ENCODE measurements around the gene GSTO1.

GSTO1 gene

DNA sequence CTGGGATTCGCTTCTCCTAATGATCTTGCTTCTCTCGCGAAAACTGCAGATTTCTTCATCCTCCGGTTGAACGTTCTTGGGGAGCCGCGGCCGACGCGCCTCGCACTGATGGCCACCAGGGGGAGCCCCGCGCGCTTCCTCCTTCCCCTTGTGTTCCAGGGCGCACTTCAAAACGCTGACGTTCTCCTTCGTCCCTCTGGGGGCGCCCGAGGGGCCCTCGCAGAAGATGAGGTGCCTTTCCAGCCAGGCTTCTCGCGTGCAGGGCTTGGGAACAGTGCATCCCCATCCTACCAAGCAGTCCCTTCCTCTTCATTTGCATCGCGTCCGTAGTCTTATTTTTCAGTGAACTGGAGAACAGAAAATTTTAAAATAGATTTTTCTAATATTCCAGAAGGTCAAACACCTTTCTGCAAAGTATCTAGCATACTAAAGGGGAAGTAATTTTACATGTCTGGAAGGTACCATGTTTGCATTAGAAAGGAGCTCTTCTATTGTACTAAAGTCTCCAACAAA, 36.8 kb downstream of the GSTO1 start:
- H3K36me3 ChIP-seq (ENCODE audit: control insufficient read depth, insufficient read depth, low read length): no peaks in the 10 kb centered on the region
- no peak overlapping the region for H3K9ac ChIP-seq (ENCODE audit: low read length)
- H3K4me3 ChIP-seq (ENCODE audit: low read length): no peak overlapping the region
- H3K4me1 ChIP-seq (ENCODE audit: control insufficient read depth, insufficient read depth, low read length): no peaks in the 10 kb centered on the region
- H3K27me3 ChIP-seq (ENCODE audit: control insufficient read depth, insufficient read depth, low read length): no peaks in the 10 kb centered on the region
- H3K27ac ChIP-seq (ENCODE audit: low read depth, low read length): no peak overlapping the region

DNA sequence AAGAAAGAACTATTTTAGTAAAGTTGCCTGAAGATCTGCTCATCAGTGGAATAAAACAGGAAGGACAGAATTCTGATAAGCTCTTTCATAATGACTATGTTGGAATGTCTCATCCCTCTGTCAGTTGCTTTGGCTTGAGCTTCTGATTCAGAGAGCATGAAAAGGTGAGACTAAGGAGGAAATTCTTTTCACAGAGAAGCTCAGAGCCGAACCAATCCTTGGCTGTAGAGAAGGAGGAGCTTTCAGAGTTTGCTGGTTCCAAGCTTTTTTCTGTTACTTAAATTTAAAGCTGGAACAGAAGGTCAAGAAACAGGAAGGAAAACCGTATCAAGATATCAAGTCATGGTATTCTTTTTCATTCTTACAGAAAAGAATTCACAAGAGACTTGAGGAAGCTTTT, 38.3 kb downstream of the GSTO1 start:
- H3K27ac ChIP-seq (ENCODE audit: low read depth, low read length): no peak overlapping the region
- H3K9ac ChIP-seq (ENCODE audit: low read length): no peak overlapping the region
- H3K4me3 ChIP-seq (ENCODE audit: low read length): no peak overlapping the region
- no peaks in the 10 kb centered on the region for H3K4me1 ChIP-seq (ENCODE audit: control insufficient read depth, insufficient read depth, low read length)
- no peaks in the 10 kb centered on the region for H3K27me3 ChIP-seq (ENCODE audit: control insufficient read depth, insufficient read depth, low read length)
- H3K36me3 ChIP-seq (ENCODE audit: control insufficient read depth, insufficient read depth, low read length): no peaks in the 10 kb centered on the region

DNA sequence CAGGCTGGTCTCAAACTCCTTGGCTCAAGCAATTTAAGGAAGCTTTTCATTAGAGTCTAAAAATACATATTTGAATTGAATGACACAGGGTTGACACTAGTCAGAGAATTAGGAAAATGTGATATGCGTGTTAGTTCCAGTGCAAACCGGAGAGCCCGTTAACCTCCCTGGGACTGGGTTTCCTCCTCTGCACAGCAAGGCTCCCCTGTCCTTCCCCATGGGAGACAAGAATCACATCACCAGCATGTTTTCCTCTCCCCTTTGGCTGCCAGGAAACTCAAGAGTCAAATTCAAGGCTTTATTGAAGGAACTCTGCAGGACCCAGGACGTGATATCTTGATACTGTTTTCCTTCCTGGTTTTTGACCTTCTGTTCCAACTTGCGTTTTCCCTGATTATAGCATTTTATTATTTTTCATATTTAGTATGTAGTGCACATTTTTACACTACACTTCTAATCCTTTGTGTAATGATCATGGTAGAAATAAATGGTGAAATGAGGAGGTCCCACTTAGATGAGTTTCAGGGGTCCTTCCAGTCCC, 39.2 kb downstream of the GSTO1 start:
- Histone ChIP-seq H3K27ac (ENCODE audit: low read depth, low read length) (no peak overlapping the region), H3K9ac (ENCODE audit: low read length) (no peak overlapping the region), H3K4me1 (ENCODE audit: control insufficient read depth, insufficient read depth, low read length) (no peaks in the 10 kb centered on the region), H3K27me3 (ENCODE audit: control insufficient read depth, insufficient read depth, low read length) (no peaks in the 10 kb centered on the region), H3K36me3 (ENCODE audit: control insufficient read depth, insufficient read depth, low read length) (no peaks in the 10 kb centered on the region), H3K4me3 (ENCODE audit: low read length) (no peak overlapping the region)

DNA sequence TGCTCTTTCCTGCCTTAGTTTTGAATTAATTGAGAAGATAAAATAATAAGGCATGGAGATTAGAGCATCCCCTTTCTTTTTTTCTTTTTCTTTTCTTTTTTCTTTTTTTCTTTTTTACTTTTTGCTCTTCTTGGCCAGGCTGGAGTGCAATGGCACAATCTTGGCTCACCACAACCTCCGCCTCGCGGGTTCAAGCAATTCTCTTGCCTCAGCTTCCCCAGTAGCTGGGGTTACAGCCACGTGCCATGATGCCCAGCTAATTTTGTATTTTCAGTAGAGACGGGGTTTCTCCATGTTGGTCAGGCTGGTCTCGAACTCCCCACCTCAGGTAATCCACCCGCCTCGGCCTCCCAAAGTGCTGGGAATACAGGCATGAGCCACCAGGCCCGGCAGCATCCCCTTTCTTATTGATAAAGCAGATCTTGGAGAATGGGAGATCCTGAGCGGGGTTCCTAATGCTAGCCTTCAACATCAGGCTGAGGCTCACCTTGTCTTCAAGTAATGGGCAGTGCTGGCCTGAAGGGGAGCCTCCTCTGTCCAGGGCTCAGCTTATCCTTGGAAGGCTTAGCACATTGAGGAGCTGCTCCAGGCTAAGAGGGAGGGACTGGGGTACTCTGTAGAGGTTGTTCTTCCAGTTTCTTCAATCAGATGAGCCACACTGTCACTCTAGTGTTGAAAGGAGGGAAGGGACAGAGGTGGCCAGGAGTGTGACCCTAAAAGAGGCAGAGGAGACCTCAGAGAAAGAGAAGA, 42.2 kb downstream of the GSTO1 start:
- Histone ChIP-seq H3K9ac (ENCODE audit: low read length) (no peak overlapping the region), H3K27ac (ENCODE audit: low read depth, low read length) (no peak overlapping the region), H3K27me3 (ENCODE audit: control insufficient read depth, insufficient read depth, low read length) (no peaks in the 10 kb centered on the region), H3K36me3 (ENCODE audit: control insufficient read depth, insufficient read depth, low read length) (no peaks in the 10 kb centered on the region), H3K4me1 (ENCODE audit: control insufficient read depth, insufficient read depth, low read length) (peaks cover 16% of the 10 kb centered on the region), H3K4me3 (ENCODE audit: low read length) (no peak overlapping the region)

- H3K4me3 ChIP-seq (ENCODE audit: low read length): no peak overlapping the region
- H3K9ac ChIP-seq (ENCODE audit: low read length): no peak overlapping the region
- no peak overlapping the region for H3K27ac ChIP-seq (ENCODE audit: low read depth, low read length)
- peaks cover 16% of the 10 kb centered on the region for H3K4me1 ChIP-seq (ENCODE audit: control insufficient read depth, insufficient read depth, low read length)
- no peaks in the 10 kb centered on the region for H3K27me3 ChIP-seq (ENCODE audit: control insufficient read depth, insufficient read depth, low read length)
- no peaks in the 10 kb centered on the region for H3K36me3 ChIP-seq (ENCODE audit: control insufficient read depth, insufficient read depth, low read length)
These were observed 43.3 kb downstream of the GSTO1 start for GRCh38 chr10:104297697-104298660.

DNA sequence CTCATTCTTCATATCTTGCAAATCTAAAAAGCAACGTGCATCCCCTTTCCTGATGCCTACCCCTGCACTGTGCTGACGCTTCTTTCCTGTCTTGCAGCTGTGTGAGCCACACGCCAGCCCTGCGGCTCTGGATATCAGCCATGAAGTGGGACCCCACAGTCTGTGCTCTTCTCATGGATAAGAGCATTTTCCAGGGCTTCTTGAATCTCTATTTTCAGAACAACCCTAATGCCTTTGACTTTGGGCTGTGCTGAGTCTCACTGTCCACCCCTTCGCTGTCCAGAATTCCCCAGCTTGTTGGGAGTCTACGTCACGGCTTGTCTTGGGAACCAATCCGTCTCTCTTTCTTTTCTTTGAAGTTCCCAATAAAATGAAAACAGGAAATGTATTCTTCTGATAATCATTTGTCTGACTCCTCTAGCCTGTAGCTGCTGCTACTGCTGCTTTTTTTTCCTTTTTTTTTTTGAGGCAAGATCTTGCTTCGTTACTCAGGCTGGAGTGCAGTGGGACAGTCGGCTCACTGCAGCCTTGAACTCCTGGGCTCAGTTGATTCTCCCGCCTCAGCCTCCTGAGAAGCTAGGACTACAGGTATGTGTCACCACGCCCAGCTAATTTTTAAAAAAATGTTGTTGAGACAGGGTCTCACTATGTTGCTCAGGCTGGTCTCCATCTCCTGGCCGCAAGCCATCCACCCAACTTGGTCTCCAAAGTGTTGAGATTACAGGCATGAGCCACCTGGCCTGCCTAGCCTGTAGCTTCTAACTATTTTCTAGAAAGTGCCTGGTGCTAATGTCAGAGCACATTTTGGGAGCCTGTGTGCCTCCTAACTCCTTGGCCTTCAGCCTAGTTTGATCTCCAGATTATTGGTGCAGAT, 44.6 kb downstream of the GSTO1 start:
- Histone ChIP-seq H3K27me3 (ENCODE audit: control insufficient read depth, insufficient read depth, low read length) (no peaks in the 10 kb centered on the region), H3K27ac (ENCODE audit: low read depth, low read length) (peak overlapping the region; percentile 65), H3K36me3 (ENCODE audit: control insufficient read depth, insufficient read depth, low read length) (no peaks in the 10 kb centered on the region), H3K4me1 (ENCODE audit: control insufficient read depth, insufficient read depth, low read length) (peaks cover 16% of the 10 kb centered on the region), H3K9ac (ENCODE audit: low read length) (no peak overlapping the region), H3K4me3 (ENCODE audit: low read length) (no peak overlapping the region)

- Histone ChIP-seq H3K36me3 (ENCODE audit: control insufficient read depth, insufficient read depth, low read length) (no peaks in the 10 kb centered on the region), H3K9ac (ENCODE audit: low read length) (no peak overlapping the region), H3K4me3 (ENCODE audit: low read length) (no peak overlapping the region), H3K4me1 (ENCODE audit: control insufficient read depth, insufficient read depth, low read length) (peaks cover 16% of the 10 kb centered on the region), H3K27ac (ENCODE audit: low read depth, low read length) (peak overlapping the region; percentile 72), H3K27me3 (ENCODE audit: control insufficient read depth, insufficient read depth, low read length) (no peaks in the 10 kb centered on the region)
These were observed 45.5 kb downstream of the GSTO1 start for GRCh38 chr10:104300002-104300735.

GRCh38 chr10:104300736-104301292, 46.1 kb downstream of the GSTO1 start:
- H3K36me3 ChIP-seq (ENCODE audit: control insufficient read depth, insufficient read depth, low read length): no peaks in the 10 kb centered on the region
- H3K4me1 ChIP-seq (ENCODE audit: control insufficient read depth, insufficient read depth, low read length): peaks cover 16% of the 10 kb centered on the region
- H3K27ac ChIP-seq (ENCODE audit: low read depth, low read length): peak overlapping the region; percentile 72
- H3K9ac ChIP-seq (ENCODE audit: low read length): no peak overlapping the region
- H3K27me3 ChIP-seq (ENCODE audit: control insufficient read depth, insufficient read depth, low read length): no peaks in the 10 kb centered on the region
- H3K4me3 ChIP-seq (ENCODE audit: low read length): no peak overlapping the region

GRCh38 chr10:104301907-104302690, 47.4 kb downstream of the GSTO1 start:
- Histone ChIP-seq H3K36me3 (ENCODE audit: control insufficient read depth, insufficient read depth, low read length) (no peaks in the 10 kb centered on the region), H3K27ac (ENCODE audit: low read depth, low read length) (no peak overlapping the region), H3K4me3 (ENCODE audit: low read length) (no peak overlapping the region), H3K27me3 (ENCODE audit: control insufficient read depth, insufficient read depth, low read length) (no peaks in the 10 kb centered on the region), H3K4me1 (ENCODE audit: control insufficient read depth, insufficient read depth, low read length) (peaks cover 16% of the 10 kb centered on the region), H3K9ac (ENCODE audit: low read length) (no peak overlapping the region)

GRCh38 chr10:104303594-104304355, 49.1 kb downstream of the GSTO1 start:
- no peak overlapping the region for H3K27ac ChIP-seq (ENCODE audit: low read depth, low read length)
- no peaks in the 10 kb centered on the region for H3K27me3 ChIP-seq (ENCODE audit: control insufficient read depth, insufficient read depth, low read length)
- H3K4me1 ChIP-seq (ENCODE audit: control insufficient read depth, insufficient read depth, low read length): peaks cover 16% of the 10 kb centered on the region
- no peak overlapping the region for H3K4me3 ChIP-seq (ENCODE audit: low read length)
- H3K36me3 ChIP-seq (ENCODE audit: control insufficient read depth, insufficient read depth, low read length): no peaks in the 10 kb centered on the region
- H3K9ac ChIP-seq (ENCODE audit: low read length): no peak overlapping the region
